Heart left ventricle (tissue), 13 donors: ENCODE measurements around the gene ASPSCR1.

Experiments
- POLR2A ChIP-seq, 2 donors: fragments of 450-650 bp; IDR thresholded peaks; one replicate each; pipeline ENCODE4 v1.6.1; 2017; ENCODE audit warnings: antibody characterized with exemption in 2 of 2, mild to moderate bottlenecking in 2 of 2, moderate library complexity in 2 of 2
- TF ChIP-seq, protein P1 (sequence below), 12 donors: fragments of 200-600 bp; sonication (generic) in 4 of 12; IDR thresholded peaks; one replicate each; pipeline versions ENCODE4 v1.5.0 to v1.8.0; 2018 to 2022; ENCODE audit warnings: antibody characterized with exemption in 12 of 12, mild to moderate bottlenecking in 5 of 12
- donor health status: ischemic (EF 13 %, LVEDD 7.1; RV severe dilation, severe dysfunction).
- donor health status: DM: no; HTN: yes; CAD: no.
- donor health status: DM: no; HTN: no; CAD: no.
- donor health status: ischemic (EF 25% LVEDD 6.9; RV normal size, moderate dysfunction).
- donor health status: ischemic (EF 25% LVEDD 5.7; RV mildly dilated, moderate dysfunction).
- donor health status: ischemic (EF 35%, LVEDD 5.7; RV mildly dilated, moderate dysfunction).
- donor health status: nonischemic (EF 11% LVEDD 7.7; RV severe dilation, severe dysfunction).
- donor health status: DM: yes; HTN: yes; CAD: no.
- donor health status: PGD.
- donor health status: ischemic (EF 29% LVEDD 5.4; RV normal size, mild dysfunction).
- donor health status: nonischemic (EF 23%, LVEDD 6.1; RV moderate dilation, normal function).

DNA sequence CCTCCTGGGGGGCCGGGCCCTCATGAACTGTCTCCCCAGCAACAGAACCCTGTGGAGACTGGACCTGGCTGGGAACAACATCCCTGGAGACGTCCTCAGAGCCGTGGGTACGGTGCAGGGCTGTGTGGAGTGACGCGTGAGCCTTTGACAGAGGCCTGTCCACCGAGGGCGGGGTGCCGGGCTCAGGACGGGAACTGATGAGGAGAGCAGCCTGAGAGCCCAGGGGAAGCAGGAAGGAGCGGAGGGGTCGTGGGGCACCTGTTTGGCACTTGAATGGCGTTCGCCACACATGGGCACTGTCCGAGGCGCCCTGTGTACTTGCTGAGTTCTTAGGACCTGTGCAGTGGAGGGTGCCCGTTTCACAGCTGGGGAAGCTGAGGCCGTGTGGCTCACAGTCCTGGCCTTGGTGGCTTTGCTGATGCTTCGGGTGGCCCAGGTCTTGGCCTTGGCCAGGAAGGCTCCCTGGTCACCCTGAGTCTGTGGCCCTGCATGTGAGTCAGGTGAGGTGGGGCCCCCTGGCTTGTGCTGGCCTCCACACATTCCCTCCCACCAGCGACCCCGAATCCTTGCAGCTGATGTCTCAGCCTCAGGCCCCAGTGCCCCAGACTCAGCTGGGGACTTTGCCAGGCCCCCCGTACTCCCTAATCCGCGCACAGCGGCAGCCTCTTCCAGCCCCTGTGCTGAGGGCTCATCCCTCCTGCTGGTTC lies 48.1 kb downstream of the ASPSCR1 start:
- TF ChIP-seq, protein P1, sequence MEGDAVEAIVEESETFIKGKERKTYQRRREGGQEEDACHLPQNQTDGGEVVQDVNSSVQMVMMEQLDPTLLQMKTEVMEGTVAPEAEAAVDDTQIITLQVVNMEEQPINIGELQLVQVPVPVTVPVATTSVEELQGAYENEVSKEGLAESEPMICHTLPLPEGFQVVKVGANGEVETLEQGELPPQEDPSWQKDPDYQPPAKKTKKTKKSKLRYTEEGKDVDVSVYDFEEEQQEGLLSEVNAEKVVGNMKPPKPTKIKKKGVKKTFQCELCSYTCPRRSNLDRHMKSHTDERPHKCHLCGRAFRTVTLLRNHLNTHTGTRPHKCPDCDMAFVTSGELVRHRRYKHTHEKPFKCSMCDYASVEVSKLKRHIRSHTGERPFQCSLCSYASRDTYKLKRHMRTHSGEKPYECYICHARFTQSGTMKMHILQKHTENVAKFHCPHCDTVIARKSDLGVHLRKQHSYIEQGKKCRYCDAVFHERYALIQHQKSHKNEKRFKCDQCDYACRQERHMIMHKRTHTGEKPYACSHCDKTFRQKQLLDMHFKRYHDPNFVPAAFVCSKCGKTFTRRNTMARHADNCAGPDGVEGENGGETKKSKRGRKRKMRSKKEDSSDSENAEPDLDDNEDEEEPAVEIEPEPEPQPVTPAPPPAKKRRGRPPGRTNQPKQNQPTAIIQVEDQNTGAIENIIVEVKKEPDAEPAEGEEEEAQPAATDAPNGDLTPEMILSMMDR (IDR thresholded peaks at IDR 0.05): no peak
- no peak for TF ChIP-seq POLR2A (IDR thresholded peaks at IDR 0.05)
